NCI-H446 (cell line): ENCODE measurements around the gene ASB13.

Experiments
- DNase-seq, 2 experiments: peaks; one replicate each; lab custom pipeline; 2025; lab: John Stamatoyannopoulos, UW

ASB13 gene

DNA sequence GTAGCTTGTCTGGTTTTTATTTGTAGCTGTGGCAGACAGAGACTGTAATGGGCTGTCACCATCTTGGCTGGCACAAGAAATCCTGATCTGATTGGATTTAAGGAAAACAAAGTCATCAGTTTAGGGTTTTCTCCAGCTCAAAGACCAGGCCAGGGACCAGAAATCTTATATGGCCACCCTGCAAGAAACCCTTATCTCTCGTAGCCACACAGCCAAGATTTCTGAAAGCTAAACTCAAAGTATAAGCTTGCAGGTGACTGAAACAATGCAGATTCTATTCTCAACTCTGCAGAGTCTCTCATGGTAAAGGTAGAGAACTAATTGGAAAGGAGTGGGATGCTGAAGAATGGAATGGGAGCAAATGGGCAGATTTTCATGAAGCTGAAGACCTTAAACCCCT lies 3.2 kb upstream of the ASB13 start:
- no peak for DNase-seq

DNA sequence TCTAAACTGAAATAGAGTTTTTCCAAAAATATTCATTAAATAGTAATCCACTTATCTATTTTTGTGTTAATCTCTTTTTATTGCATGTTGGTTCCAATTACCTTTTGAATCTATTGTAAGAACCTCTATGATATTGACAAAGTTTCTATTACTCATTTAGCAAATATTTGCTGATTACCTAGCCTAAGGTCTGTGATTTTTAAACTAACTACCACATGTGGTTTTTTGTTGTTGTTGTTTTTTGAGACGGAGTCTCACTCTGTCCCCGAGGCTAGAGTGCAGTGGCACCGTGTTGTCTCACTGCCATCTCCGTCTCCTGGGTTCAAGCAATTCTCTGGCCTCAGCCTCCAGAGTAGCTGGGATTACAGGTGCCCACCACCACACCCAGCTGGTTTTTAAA lies 2.0 kb upstream of the ASB13 start:
- no peak for DNase-seq

- no peak for DNase-seq
Measured at GRCh38 chr10:5666841-5667630, 641 bp upstream of the ASB13 start.

- DNase-seq, result no peak
Measured at GRCh38 chr10:5665373-5666007, 905 bp downstream of the ASB13 start.

DNA sequence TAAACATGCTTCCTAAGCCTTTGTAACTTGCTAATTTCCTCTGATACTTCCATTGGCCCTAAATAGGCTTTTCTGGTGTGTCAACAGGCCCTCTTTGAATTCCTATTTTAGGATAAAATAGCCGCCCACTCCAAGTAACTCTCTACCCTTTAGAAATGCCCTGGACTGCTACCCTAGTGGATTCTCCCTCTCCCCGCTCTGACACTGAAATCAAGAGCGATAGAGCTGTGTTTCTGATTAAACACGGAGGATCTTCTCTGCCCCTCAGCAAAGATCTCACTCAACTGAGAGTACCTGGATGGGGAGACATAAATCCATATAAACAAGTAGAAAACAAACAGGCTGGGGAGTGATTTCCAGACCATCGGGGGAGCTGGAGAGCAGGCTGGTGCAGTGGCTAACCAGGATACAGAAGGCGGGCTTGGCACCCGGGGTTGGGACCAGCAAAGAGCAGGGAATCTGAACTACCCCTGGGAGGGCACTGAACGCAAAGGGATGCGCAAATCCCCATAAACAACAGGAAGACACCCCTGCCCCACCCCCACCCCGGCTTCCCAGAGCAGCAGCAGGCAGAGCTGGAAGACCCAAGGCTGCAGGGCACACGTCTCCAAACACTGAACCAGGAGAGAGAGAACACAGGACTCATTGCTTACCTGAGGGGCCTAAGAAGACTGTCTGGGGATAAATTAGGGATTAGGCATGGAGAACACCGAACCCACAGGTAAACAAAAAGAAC lies 2.5 kb downstream of the ASB13 start:
- DNase-seq, result no peak

DNA sequence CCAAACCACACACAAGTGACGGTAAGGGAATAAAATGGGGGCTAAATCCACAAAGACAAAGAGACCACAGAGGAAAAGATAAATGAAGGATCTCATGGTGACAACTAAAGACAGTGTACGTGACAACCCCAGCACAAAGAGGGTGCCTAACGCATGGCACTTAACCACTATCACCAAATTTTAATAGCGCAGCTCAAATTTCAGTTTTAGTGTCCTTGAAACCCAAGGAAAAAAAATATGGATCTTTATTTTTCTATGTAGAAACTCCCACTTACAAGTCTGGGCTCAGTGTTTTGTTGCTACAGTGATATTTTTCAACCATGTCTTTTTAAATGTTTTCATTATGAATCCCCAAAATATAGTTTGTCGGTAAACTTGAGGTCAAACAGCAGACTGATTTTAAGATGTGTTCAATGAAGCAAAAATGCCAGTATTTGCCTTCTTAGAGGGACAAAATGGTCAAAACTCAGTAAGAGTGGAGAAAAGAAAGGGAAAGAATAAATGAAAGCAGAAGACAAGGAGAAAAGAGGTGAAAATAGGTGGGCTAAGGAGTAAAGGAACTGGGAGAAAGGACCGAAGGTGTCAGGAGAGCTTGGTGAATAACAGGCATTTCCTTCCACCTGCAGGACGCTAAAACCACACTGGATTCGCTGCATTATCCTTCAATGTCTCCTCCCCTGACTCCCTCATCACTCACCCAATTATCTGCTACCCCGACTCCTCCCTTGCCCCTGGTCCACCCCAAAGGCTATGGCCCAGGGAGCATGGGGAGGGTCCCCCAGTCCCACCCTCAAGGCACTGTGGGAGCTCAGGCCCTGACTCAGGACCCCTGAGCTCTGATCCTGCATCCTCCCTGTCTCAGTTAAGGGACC lies 3.5 kb downstream of the ASB13 start:
- DNase-seq, result no peak

DNA sequence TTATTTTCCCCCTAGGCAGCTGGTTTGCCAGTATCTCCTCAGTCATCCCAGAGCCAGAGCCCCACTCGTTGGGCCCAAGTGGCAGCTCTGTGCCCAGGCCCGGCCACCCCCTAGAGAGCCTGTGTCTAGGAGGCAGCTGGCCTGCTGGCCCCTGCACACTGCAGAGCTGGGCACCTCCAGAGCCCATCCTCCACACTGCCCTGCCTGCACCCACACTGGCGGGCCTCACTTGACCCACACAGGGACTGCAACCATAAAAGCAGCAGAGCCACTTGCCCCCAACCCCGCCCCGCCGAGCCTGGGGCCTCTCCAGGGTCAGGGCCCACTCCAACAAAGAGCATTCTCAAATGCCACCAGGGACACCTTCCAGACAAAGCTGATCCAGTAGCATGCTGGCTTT lies 5.4 kb downstream of the ASB13 start:
- DNase-seq, result no peak

DNA sequence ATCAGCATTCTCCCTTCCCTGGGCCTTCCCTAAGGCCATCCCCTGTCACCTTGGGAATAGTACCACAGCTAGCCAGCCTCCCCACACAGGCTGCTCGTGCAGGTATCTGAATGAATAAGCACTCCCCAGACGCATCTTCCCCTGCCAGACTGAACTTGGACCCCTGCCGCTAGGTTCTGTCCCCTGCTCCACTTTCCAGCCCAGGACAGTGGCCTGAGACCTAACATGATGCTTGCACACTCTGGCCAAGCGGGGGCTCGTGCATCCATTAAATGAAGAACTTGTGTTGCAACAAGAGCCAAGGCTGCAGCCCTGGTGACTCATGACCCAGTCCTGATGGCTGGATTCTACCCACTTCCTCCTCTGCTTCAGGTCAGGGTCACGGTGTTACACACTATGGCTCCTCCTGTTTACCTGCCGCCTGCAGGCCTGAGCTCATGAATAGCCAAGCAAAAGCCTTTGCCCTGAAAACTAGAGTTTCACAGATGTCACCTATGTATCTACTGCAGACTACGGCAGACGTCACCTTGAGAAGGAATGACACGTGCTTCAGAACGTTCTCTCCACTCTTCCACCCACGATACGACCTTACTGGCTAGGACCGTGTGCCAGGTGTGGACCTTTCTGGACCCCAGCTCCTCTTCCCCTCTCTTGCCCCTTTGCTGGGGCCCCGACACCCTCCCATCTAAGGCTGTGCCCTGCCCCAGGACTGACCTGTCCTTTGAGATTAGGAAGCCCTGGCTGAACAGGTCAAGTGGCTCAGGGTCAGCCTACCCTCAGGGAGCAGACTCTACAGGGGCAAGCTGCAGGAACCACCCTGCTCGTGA lies 6.5 kb downstream of the ASB13 start:
- DNase-seq, result no peak

- DNase-seq, result no peak
Measured at GRCh38 chr10:5658871-5659618, 7.3 kb downstream of the ASB13 start.

GRCh38 chr10:5656737-5657579 lies 9.4 kb downstream of the ASB13 start:
- no peak for DNase-seq

GRCh38 chr10:5655121-5655520 lies 11.3 kb downstream of the ASB13 start:
- DNase-seq, result no peak

GRCh38 chr10:5654218-5654755 lies 12.1 kb downstream of the ASB13 start:
- DNase-seq, result no peak

GRCh38 chr10:5652746-5653145 lies 13.6 kb downstream of the ASB13 start:
- no peak for DNase-seq

- no peak for DNase-seq
Measured at GRCh38 chr10:5651388-5651764, 15.0 kb downstream of the ASB13 start.

DNA sequence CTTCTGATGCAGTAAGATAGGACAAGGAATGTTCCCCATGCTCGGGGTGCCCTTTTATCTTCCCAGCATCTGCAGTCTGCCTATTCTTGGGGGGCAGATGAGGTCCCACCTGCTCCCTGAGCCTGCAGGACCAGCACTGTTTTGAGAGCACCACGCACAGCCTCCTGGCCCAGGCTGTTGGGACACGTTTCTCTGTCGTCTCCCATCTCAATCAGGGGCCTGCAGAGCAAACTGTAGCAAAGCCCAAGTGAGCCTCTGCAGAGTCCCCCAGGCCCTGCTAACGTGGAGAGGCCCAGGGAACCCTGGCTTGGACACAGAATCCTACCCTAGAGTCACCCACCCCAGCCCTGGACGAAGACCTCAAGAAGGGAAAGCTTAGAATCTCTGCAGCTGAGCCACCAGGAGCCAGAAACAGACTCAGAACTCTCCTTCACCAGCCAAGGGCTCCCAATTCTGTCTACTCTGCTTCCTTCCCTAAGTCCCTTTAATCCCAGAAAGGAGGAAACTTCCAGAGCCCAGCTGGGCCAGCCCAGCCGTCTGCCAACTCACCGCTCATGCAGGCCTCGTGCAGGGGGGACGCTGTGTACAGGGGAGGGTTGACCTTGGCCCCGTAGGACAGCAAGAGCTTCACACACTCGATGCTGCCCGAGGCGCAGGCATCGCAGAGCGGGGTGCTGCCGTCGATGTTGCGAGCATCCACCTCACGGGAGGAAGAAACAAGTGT lies 15.6 kb downstream of the ASB13 start:
- DNase-seq, result no peak

DNA sequence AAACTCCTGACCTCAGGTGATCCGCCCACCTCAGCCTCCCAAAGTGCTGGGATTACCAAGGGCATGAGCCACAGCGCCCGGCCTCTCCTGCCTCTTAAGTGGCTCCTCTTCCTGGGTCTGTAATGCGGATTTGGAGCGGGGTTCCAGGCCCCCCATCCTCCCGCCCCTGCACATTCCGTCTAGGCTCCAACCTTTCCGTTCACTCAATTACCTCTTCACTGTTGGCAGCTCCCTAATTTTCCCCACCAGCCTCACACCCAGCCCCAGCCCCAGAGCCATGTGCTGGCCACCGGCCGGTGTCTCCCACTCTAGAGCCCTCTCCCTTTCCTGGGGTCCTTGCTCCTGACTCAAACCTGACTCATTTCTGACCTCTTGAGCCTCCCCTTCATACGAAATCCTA lies 16.6 kb downstream of the ASB13 start:
- DNase-seq, result no peak

GRCh38 chr10:5648494-5649457 lies 17.6 kb downstream of the ASB13 start:
- DNase-seq, result no peak
